Measurements from ENCODE around the gene C20orf202.

C20orf202 gene

DNA sequence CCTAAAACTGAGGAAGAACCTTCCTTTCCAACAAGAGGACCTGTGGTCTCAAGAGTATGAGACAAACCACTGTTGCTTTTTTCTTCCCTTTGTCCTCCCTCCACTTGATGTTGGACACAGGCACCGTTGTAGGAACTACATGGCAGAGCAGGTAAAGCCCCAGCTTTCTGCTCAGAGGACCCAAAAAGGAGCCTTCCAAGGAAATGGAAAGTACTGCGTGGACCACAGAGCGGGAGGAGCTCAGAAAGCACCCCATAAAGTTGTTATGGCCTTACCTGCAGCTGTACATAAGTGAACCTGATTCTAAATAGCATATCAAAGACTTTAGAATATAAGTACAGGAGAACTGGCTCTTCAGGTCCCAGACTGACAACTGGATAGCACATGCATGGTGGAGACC, 47.9 kb upstream of the C20orf202 start:
- POLR2A ChIA-PET: no interaction called here
- H3K36me3 ChIP-seq (ENCODE audit: control insufficient read depth in 2 of 2, insufficient read depth in 1 of 2, low read length in 2 of 2): peaks cover 0 to 51% of the 10 kb centered on the region in 2 experiments
- no peak overlapping the region for H3K4me3 ChIP-seq (ENCODE audit: low read depth, low read length)
- H3K4me1 ChIP-seq (ENCODE audit: control insufficient read depth, insufficient read depth, low read length): no peaks in the 10 kb centered on the region
- H3K27ac ChIP-seq (ENCODE audit: extremely low read depth, low read depth, low read length): no peak overlapping the region
- TF ChIP-seq ZNF394 (tag by site-specific recombination; IDR thresholded peaks at IDR 0.05; ENCODE audit: borderline replicate concordance): no peak
- TF ChIP-seq SP7 (tag by site-specific recombination; IDR thresholded peaks at IDR 0.05): no peak
- TF ChIP-seq, protein P1, sequence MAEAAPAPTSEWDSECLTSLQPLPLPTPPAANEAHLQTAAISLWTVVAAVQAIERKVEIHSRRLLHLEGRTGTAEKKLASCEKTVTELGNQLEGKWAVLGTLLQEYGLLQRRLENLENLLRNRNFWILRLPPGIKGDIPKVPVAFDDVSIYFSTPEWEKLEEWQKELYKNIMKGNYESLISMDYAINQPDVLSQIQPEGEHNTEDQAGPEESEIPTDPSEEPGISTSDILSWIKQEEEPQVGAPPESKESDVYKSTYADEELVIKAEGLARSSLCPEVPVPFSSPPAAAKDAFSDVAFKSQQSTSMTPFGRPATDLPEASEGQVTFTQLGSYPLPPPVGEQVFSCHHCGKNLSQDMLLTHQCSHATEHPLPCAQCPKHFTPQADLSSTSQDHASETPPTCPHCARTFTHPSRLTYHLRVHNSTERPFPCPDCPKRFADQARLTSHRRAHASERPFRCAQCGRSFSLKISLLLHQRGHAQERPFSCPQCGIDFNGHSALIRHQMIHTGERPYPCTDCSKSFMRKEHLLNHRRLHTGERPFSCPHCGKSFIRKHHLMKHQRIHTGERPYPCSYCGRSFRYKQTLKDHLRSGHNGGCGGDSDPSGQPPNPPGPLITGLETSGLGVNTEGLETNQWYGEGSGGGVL (tag by site-specific recombination; IDR thresholded peaks at IDR 0.05): no peak
- TF ChIP-seq ZNF292 (tag by site-specific recombination; IDR thresholded peaks at IDR 0.05; ENCODE audit: borderline replicate concordance, low read depth): no peak
- TF ChIP-seq ZNF10 (tag by site-specific recombination; IDR thresholded peaks at IDR 0.05): no peak
- TF ChIP-seq ZNF133 (tag by site-specific recombination; IDR thresholded peaks at IDR 0.05): no peak
- TF ChIP-seq HOXA7 (CRISPR knock-in tag; IDR thresholded peaks at IDR 0.05; ENCODE audit: borderline replicate concordance): no peak
- TF ChIP-seq ZNF341 (tag by site-specific recombination; IDR thresholded peaks at IDR 0.05; ENCODE audit: low read depth): no peak
- no peak for TF ChIP-seq YY2 (tag by site-specific recombination; IDR thresholded peaks at IDR 0.05)
- TF ChIP-seq, protein P2, sequence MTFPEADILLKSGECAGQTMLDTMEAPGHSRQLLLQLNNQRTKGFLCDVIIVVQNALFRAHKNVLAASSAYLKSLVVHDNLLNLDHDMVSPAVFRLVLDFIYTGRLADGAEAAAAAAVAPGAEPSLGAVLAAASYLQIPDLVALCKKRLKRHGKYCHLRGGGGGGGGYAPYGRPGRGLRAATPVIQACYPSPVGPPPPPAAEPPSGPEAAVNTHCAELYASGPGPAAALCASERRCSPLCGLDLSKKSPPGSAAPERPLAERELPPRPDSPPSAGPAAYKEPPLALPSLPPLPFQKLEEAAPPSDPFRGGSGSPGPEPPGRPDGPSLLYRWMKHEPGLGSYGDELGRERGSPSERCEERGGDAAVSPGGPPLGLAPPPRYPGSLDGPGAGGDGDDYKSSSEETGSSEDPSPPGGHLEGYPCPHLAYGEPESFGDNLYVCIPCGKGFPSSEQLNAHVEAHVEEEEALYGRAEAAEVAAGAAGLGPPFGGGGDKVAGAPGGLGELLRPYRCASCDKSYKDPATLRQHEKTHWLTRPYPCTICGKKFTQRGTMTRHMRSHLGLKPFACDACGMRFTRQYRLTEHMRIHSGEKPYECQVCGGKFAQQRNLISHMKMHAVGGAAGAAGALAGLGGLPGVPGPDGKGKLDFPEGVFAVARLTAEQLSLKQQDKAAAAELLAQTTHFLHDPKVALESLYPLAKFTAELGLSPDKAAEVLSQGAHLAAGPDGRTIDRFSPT (tag by site-specific recombination; IDR thresholded peaks at IDR 0.05): no peak
- TF ChIP-seq, protein P3, sequence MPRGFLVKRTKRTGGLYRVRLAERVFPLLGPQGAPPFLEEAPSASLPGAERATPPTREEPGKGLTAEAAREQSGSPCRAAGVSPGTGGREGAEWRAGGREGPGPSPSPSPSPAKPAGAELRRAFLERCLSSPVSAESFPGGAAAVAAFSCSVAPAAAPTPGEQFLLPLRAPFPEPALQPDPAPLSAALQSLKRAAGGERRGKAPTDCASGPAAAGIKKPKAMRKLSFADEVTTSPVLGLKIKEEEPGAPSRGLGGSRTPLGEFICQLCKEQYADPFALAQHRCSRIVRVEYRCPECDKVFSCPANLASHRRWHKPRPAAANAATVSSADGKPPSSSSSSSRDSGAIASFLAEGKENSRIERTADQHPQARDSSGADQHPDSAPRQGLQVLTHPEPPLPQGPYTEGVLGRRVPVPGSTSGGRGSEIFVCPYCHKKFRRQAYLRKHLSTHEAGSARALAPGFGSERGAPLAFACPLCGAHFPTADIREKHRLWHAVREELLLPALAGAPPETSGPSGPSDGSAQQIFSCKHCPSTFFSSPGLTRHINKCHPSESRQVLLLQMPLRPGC (tag by site-specific recombination; IDR thresholded peaks at IDR 0.05): no peak
- TF ChIP-seq ZNF830 (tag by site-specific recombination; IDR thresholded peaks at IDR 0.05; ENCODE audit: low read depth): no peak
- TF ChIP-seq GLIS1 (tag by site-specific recombination; IDR thresholded peaks at IDR 0.05): no peak
- TF ChIP-seq, protein P4, sequence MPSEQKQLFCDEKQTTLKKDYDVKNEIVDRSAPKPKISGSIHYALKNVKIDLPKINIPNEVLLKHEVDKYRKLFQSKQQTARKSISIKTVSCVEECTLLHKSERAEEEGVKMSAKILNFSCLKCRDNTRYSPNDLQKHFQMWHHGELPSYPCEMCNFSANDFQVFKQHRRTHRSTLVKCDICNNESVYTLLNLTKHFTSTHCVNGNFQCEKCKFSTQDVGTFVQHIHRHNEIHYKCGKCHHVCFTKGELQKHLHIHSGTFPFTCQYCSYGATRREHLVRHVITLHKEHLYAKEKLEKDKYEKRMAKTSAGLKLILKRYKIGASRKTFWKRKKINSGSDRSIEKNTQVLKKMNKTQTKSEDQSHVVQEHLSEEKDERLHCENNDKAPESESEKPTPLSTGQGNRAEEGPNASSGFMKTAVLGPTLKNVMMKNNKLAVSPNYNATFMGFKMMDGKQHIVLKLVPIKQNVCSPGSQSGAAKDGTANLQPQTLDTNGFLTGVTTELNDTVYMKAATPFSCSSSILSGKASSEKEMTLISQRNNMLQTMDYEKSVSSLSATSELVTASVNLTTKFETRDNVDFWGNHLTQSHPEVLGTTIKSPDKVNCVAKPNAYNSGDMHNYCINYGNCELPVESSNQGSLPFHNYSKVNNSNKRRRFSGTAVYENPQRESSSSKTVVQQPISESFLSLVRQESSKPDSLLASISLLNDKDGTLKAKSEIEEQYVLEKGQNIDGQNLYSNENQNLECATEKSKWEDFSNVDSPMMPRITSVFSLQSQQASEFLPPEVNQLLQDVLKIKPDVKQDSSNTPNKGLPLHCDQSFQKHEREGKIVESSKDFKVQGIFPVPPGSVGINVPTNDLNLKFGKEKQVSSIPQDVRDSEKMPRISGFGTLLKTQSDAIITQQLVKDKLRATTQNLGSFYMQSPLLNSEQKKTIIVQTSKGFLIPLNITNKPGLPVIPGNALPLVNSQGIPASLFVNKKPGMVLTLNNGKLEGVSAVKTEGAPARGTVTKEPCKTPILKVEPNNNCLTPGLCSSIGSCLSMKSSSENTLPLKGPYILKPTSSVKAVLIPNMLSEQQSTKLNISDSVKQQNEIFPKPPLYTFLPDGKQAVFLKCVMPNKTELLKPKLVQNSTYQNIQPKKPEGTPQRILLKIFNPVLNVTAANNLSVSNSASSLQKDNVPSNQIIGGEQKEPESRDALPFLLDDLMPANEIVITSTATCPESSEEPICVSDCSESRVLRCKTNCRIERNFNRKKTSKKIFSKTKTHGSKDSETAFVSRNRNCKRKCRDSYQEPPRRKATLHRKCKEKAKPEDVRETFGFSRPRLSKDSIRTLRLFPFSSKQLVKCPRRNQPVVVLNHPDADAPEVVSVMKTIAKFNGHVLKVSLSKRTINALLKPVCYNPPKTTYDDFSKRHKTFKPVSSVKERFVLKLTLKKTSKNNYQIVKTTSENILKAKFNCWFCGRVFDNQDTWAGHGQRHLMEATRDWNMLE (tag by site-specific recombination; conservative IDR thresholded peaks at IDR 0.05; ENCODE audit: low read depth): no peak
- TF ChIP-seq IKZF3 (tag by site-specific recombination; IDR thresholded peaks at IDR 0.05): no peak
- CTCF ChIA-PET: interaction anchor here (0.8 kb wide), 1 partner anchor 262 kb away, joined by 4 read pairs; no protein-coding TSS in a partner anchor
- no peaks in the 10 kb centered on the region for H3K9me3 ChIP-seq (ENCODE audit: control insufficient read depth, insufficient read depth, low read depth, low read length)

All from HEK293 (cell line).